Measurements from ENCODE around the gene EIF5A2.
"Not testable (repeated sequence)": the region's sequence is repeated elsewhere in the genome, so short reads cannot be mapped to it uniquely, and the experiment has no call there.

Gene EIF5A2

DNA sequence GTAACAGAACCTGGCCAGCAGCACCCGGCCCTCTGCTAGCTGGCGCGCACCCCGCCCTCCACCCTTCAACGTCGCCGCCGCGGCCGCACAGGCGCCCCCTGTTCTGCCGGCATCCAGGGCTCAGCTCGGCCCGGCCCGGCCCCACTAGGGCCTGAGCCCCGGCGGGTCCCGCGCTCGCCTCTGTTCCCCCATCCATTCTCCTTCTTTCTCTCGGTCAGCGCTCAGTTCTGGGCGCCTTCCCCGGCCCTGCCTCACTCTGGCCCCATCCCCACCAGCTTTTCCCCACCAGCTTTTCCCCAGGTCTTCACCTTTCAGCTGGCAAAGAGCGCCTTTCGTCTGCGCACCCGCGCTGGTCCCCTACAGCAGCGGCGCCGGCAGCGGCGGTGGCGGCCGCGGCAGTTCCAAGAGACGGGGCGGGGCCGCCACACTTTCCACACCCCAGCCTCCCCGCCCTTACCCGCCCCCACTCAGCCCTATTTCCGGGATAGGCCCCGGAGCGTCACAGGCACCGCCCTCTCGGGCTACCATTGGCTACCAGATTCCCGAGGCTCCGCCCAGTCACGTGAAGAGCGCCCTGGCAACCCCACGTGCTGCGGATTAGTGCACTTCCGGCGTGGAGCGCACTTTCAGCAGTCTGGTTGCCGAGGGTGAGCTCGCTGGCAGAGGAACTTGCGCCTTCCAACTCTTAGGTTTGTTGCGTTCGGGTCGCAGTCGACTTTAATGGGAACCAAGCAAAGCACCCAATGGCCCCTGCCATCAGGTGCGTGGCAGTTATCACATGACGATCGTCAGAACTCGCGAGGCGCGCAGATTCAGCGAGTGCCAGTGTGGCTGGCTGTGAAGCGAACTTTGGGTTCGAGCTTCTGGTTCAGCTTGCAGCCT is at the start of gene EIF5A2:
Gene EIF5A2, minus strand, starts transcription at position 403 of the 882 bp plus-strand sequence. CDS start 831 bp downstream, outside the sequence.
- peak; percentile 91 for DNase-seq (ENCODE audit: low read depth)

- DNase-seq (ENCODE audit: low read depth) = no peak
Observed at GRCh38 chr3:170956647-170957046, 48.2 kb upstream of the EIF5A2 start.

GRCh38 chr3:170953736-170954135 is 45.3 kb upstream of the EIF5A2 start:
- DNase-seq (ENCODE audit: low read depth) = no peak

- DNase-seq (ENCODE audit: low read depth) = no peak
Observed at GRCh38 chr3:170953229-170953628, 44.8 kb upstream of the EIF5A2 start.

DNA sequence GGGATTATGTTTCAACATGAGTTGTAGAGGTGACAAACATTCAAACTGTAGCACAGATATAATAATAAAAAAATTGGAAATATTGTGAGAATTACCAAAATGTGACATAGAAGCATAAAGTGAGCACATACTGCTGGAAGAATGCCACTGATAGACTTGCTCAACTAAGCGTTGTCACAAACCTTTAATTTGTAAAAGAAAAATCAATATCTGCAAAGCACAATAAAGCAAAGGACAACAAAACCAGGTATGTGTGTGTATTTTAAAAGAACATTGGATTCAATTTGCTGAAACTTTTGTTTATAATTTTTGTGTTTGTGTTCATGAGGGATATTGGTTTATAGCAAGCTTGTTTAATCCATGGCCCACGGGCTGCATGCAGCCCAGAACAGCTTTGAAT is 40.8 kb upstream of the EIF5A2 start:
- DNase-seq (ENCODE audit: low read depth) = no peak

GRCh38 chr3:170947018-170947769 is 38.8 kb upstream of the EIF5A2 start:
- DNase-seq (ENCODE audit: low read depth) = no peak

DNA sequence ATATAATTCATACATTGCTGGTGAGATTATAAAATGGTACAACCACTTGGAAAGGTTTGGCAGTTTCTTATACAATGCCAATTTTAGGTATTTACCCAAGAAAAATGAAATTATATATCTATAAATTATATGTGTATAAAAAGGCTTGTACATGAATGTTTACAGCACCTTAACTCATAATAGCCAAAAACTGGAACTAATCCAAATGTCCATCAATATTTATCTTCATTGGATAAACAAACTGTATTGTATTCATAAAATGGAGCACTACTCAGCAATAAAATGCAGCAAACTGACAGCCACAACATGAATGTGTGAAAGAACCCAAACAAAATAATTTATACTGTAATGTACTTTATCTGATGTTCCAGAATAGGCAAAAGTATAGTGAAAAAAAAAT is 33.6 kb upstream of the EIF5A2 start:
- no peak for DNase-seq (ENCODE audit: low read depth)

- DNase-seq (ENCODE audit: low read depth) = no peak
Observed at GRCh38 chr3:170941551-170941950, 33.1 kb upstream of the EIF5A2 start.

GRCh38 chr3:170933039-170933438 is 24.6 kb upstream of the EIF5A2 start:
- DNase-seq (ENCODE audit: low read depth) = not testable (repeated sequence)

DNA sequence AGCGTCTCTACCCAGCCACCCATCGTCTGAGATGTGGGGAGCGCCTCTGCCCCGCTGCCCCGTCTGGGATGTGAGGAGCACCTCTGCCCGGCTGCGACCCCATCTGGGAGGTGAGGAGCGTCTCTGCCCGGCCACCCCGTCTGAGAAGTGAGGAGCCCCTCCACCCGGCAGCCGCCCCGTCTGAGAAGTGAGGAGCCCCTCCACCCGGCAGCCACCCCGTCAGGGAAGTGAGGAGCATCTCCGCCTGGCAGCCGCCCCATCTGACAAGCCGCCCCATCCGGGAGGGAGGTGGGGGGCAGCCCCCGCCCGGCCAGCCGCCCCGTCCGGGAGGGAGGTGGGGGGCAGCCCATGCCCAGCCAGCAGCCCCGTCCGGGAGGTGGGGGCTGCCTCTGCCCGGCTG is 15.1 kb upstream of the EIF5A2 start:
- DNase-seq (ENCODE audit: low read depth) = not testable (repeated sequence)

DNA sequence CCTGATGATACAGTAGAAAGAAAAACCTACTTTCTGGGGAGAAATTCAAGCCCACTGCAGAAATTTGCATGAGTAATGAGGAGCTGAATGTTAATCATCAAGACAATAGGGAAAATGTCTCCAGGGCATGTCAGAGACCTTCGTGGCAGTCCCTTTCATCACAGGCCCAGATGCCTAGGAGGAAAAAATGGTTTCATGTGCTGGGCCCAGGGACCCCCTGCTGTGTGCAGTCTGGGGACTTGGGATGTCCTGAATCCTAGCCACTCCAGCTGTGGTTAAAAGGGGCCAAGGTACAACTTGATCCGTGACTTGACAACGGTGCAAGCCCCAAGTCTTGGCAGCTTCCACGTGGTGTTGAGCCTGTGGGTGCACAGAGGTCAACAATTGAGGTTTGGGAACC is 10.3 kb upstream of the EIF5A2 start:
- DNase-seq (ENCODE audit: low read depth) = no peak

DNA sequence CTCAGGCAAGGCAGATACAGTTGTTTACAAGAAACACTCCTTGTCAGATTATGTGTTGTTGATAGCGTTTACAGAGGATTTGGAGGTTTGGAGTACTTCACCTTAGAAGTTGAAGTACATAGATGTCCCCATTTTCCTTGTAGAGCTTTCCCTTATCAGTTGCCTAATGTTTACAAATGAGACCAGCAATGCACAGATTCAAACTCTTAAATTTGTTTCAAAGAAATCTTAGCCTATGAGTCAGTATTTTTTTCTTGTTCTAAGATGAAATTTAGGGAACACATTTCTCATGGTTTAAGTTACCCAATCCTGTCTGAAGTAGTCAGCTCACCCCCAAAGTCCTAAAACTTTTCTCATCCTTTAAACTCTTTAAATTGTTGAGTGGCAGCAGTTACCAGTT is 6.3 kb upstream of the EIF5A2 start:
- DNase-seq (ENCODE audit: low read depth) = no peak

- no peak for DNase-seq (ENCODE audit: low read depth)
Observed at GRCh38 chr3:170914212-170914611, 5.8 kb upstream of the EIF5A2 start.

DNA sequence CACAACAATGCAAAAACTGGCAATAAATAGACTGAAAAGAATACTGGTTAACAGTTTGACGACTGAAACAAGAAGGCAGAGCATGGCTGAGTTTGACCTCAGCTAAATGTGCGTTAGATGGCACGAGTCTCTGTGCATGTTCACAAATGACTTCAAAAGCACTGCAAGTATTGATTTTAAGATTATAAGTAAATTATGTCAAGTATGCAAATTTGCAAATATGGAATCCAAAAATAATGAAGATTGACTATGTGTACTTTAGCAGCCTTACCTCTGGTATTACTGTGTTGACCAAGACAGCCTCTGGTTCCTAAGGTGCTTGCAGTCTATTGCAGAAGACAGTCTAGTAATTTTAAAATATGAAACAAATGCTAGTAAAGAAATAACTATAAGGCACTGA is 2.6 kb upstream of the EIF5A2 start:
- DNase-seq (ENCODE audit: low read depth) = no peak

DNA sequence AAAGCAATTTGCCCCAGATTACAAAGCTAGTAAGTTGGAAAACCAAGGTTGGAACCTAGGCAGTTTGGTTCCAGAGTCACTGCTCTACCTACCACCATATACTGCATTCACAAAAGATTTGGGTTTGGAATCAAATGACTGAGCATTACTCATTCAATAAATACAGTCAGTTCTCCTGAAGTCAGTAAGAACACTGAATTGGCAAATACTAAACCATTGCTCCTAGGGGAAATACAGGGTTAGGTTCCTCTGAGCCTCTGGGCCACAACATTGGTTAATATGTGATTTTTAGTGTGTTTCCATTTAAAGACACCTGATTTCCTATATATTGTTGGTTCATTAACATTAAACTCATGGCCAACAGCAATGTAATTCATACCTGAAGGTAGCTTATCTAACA is 2.1 kb upstream of the EIF5A2 start:
- DNase-seq (ENCODE audit: low read depth) = no peak

- peak; percentile 12 for DNase-seq (ENCODE audit: low read depth)
Observed at GRCh38 chr3:170909129-170909903, 879 bp upstream of the EIF5A2 start.

DNA sequence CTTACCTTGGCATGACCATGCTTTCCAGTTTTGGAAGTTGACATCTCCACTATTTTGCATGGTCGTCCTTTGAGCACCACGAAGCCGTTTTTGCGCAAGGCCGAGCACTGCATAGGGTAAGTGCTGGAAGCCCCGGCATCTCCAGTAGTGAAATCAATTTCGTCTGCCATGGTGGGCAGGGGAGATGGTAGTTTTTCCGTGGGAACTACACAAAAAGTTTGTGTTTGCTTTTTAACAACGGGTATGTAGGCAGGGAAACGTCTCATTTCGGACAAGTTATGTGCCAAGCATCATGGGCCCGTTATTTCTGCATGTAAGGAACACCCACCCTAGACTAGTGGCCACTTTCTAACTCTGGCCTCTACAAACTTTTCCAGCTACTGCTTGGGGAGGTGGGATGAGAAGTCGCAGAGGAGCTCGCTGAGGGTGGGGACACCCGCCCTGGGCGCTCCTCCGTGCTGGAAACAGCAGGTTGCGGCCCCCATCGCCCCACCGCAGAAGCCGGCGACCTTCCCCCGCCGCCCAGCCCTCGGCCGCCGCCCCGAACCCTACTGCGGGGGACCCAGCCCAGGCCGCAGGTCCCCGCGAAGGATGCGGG is 701 bp downstream of the EIF5A2 start:
- no peak for DNase-seq (ENCODE audit: low read depth)

DNA sequence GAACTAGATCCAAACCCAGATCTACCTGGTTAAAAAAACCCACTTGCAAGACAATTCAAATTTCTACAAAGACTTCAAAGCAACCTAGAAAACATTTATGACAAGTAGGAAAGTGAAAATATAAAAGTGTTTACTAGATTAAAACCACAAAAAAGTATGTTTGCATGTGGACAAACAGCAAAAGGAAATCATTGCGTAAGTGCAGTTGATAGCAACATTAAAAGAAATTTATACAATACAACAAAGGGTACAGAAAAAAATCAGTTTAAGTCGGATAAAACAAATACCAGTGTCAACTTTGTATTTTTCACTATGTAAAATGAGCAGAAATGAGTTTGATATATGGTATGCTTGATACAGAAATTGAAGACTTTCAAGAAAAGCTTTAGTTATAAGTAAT is 2.6 kb downstream of the EIF5A2 start:
- no peak for DNase-seq (ENCODE audit: low read depth)

- DNase-seq (ENCODE audit: low read depth) = no peak
Observed at GRCh38 chr3:170903123-170903522, 5.3 kb downstream of the EIF5A2 start.

DNA sequence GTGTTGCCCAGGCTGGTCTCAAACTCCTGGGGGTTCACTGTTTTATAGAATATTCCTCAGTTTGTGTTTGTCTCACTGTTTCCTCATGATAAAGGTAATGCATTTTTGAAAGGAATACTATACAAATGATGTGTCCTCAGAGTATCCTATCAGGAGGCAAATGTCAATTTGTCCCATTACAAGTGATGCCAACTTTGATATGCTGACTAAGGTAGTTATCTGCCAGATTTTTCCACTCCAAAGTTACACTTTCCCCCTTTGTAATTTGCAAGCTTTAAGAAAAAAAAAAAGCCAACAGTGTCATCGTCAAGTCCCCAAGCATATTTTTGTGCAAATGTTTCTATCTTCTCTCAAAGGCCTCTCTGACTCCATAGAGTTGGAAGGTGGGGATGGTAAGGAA is 9.0 kb downstream of the EIF5A2 start:
- no peak for DNase-seq (ENCODE audit: low read depth)

- no peak for DNase-seq (ENCODE audit: low read depth)
Observed at GRCh38 chr3:170897978-170898377, 10.5 kb downstream of the EIF5A2 start.

DNA sequence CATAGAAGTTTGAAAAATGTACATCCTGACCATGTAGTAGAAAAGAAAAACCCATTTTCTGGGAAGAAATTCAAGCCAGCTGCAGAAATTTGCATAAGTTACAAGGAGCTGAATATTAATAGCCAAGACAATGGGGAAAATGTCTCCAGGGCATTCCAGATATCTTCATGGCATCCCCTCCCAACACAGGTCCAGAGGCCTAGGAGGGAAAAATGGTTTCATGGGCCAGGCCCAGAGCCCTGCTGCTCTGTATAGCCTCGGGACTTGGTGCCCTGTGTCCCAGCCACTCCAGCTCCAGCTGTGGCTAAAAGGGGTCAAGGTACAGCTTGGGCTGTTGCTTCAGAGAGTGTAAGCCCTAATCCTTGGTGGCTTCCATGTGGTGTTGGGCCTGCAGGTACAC is 11.2 kb downstream of the EIF5A2 start:
- not testable (repeated sequence) for DNase-seq (ENCODE audit: low read depth)

All from fibroblast of the conjunctiva (primary cell).